HEK293T (cell line): Measurements from ENCODE around the gene BMPR2.

Experiments used
- ARNT ChIP-seq: fragments of 450-650 bp; IDR thresholded peaks from 2 replicates; pipeline ENCODE4 v1.6.1; 2017; ENCODE audit warnings: mild to moderate bottlenecking
- BHLHE40 ChIP-seq: fragments of 450-650 bp; IDR thresholded peaks from 2 replicates; pipeline ENCODE4 v1.6.1; 2016; ENCODE audit warnings: mild to moderate bottlenecking, moderate library complexity, borderline replicate concordance
- CTBP1 ChIP-seq: fragments of 450-650 bp; IDR thresholded peaks from 2 replicates; pipeline ENCODE4 v1.6.1; 2016; ENCODE audit warnings: borderline replicate concordance
- FOXA1 ChIP-seq: fragments of 450-650 bp; IDR thresholded peaks from 2 replicates; pipeline ENCODE4 v1.6.1; 2016; ENCODE audit warnings: mild to moderate bottlenecking
- FOXK2 ChIP-seq: fragments of 450-650 bp; IDR thresholded peaks from 2 replicates; pipeline ENCODE4 v1.6.1; 2016; ENCODE audit warnings: mild to moderate bottlenecking
- FOXM1 ChIP-seq: fragments of 450-650 bp; IDR thresholded peaks from 2 replicates; pipeline ENCODE4 v1.6.1; 2017; ENCODE audit warnings: mild to moderate bottlenecking, borderline replicate concordance
- HDGF ChIP-seq: fragments of 450-650 bp; IDR thresholded peaks from 2 replicates; pipeline ENCODE4 v1.6.1; 2017; ENCODE audit warnings: antibody characterized with exemption, borderline replicate concordance
- L3MBTL2 ChIP-seq: fragments of 450-650 bp; conservative IDR thresholded peaks from 2 replicates; pipeline ENCODE4 v1.6.1; 2016; ENCODE audit warnings: mild to moderate bottlenecking
- NFRKB ChIP-seq: fragments of 450-650 bp; IDR thresholded peaks from 2 replicates; pipeline ENCODE4 v1.6.1; 2016; ENCODE audit warnings: mild to moderate bottlenecking, moderate library complexity
- SP1 ChIP-seq: fragments of 450-650 bp; IDR thresholded peaks from 2 replicates; pipeline ENCODE4 v1.6.1; 2017
- SUZ12 ChIP-seq: fragments of 450-650 bp; IDR thresholded peaks from 2 replicates; pipeline ENCODE4 v1.6.1; 2016; ENCODE audit warnings: mild to moderate bottlenecking
- TARDBP ChIP-seq: fragments of 450-650 bp; IDR thresholded peaks from 2 replicates; pipeline ENCODE4 v1.6.1; 2016
- ZNF384 ChIP-seq: fragments of 450-650 bp; IDR thresholded peaks from 2 replicates; pipeline ENCODE4 v1.6.1; 2016

DNA sequence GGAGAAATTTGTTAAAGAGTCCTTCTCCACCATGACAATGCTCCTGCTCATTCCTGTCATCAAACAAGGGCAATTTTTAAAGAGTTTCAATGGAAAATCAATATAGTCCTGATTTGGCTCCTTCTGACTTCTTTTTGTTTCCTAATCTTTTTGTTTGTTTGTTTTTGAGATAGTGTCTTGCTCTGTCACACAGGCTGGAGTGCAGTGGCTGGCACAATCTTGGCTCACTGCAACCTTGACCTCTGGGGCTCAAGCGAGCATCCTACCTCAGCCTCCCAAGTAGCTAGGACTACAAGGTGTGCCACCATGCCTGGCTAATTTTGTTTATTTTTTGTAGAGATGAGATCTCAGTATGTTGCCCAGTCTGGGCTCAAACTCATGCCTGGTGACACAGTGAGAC, 58.3 kb downstream of the BMPR2 start:
- TF ChIP-seq SP1 (no peak), BHLHE40 (no peak), TARDBP (no peak), ARNT (no peak), FOXA1 (no peak), HDGF (no peak), CTBP1 (no peak), FOXM1 (no peak), NFRKB (no peak), L3MBTL2 (no peak), SUZ12 (no peak), ZNF384 (no peak), FOXK2 (no peak)
